ENCODE data around the gene GATAD2B. TPM values are rescaled to one million over a fixed set of nuclear protein-coding genes. Genes with fewer than 3 reads are reported as not detected.

Gene GATAD2B
- total RNA-seq, 1 donor from 2014 or later = 47.0 TPM

- DNase-seq (ENCODE audit: low spot score) = peak; percentile 61
- Mint-ChIP-seq H3K4me3 (ENCODE audit: unreplicated experiment) (peak overlapping the region; percentile 46), H3K4me1 (ENCODE audit: low read depth) (peaks cover 23% of the 10 kb centered on the region), H3K27ac (ENCODE audit: unreplicated experiment) (no peak overlapping the region), H3K9me3 (ENCODE audit: low read depth) (no peaks in the 10 kb centered on the region), H3K27me3 (ENCODE audit: low read depth) (no peaks in the 10 kb centered on the region), H3K36me3 (ENCODE audit: low read depth) (peaks cover 2% of the 10 kb centered on the region)
- TF ChIP-seq CTCF (IDR thresholded peaks at IDR 0.05) = no peak
Observed at GRCh38 chr1:153776352-153776751, 146.4 kb downstream of the GATAD2B start.

GRCh38 chr1:153775458-153776327, 147.1 kb downstream of the GATAD2B start:
- Mint-ChIP-seq H3K27ac (ENCODE audit: unreplicated experiment) (no peak overlapping the region), H3K36me3 (ENCODE audit: low read depth) (peaks cover 2% of the 10 kb centered on the region), H3K4me3 (ENCODE audit: unreplicated experiment) (peak overlapping the region; percentile 74), H3K27me3 (ENCODE audit: low read depth) (no peaks in the 10 kb centered on the region), H3K9me3 (ENCODE audit: low read depth) (no peaks in the 10 kb centered on the region), H3K4me1 (ENCODE audit: low read depth) (peaks cover 23% of the 10 kb centered on the region)
- peak; percentile 75 for DNase-seq (ENCODE audit: low spot score)
- peak; percentile 5 for TF ChIP-seq CTCF (IDR thresholded peaks at IDR 0.05)

GRCh38 chr1:153774780-153775457, 147.9 kb downstream of the GATAD2B start, which contains the start of gene SLC27A3:
Gene SLC27A3, plus strand, starts transcription at chr1:153775407. Its CDS starts 91 bp downstream, at chr1:153775498.
- Mint-ChIP-seq H3K4me1 (ENCODE audit: low read depth) (peaks cover 23% of the 10 kb centered on the region), H3K27ac (ENCODE audit: unreplicated experiment) (peak within 1 kb of the TSS; percentile 54), H3K36me3 (ENCODE audit: low read depth) (peaks cover 2% of the 10 kb centered on the region), H3K27me3 (ENCODE audit: low read depth) (no peaks in the 10 kb centered on the region), H3K4me3 (ENCODE audit: unreplicated experiment) (peak within 1 kb of the TSS; percentile 74), H3K9me3 (ENCODE audit: low read depth) (no peaks in the 10 kb centered on the region)
- DNase-seq (ENCODE audit: low spot score) = peak; percentile 83
- TF ChIP-seq CTCF (IDR thresholded peaks at IDR 0.05) = no peak

- H3K4me1 Mint-ChIP-seq (ENCODE audit: low read depth) = peaks cover 23% of the 10 kb centered on the region
- peak; percentile 28 for DNase-seq (ENCODE audit: low spot score)
- no peak overlapping the region for H3K27ac Mint-ChIP-seq (ENCODE audit: unreplicated experiment)
- no peak overlapping the region for H3K4me3 Mint-ChIP-seq (ENCODE audit: unreplicated experiment)
- H3K27me3 Mint-ChIP-seq (ENCODE audit: low read depth) = no peaks in the 10 kb centered on the region
- peaks cover 8% of the 10 kb centered on the region for H3K36me3 Mint-ChIP-seq (ENCODE audit: low read depth)
- H3K9me3 Mint-ChIP-seq (ENCODE audit: low read depth) = no peaks in the 10 kb centered on the region
- TF ChIP-seq CTCF (IDR thresholded peaks at IDR 0.05) = no peak
Observed at GRCh38 chr1:153774026-153774595, 148.7 kb downstream of the GATAD2B start.
